Measurements from ENCODE around the gene NDOR1.
A peak's percentile ranks its signal among the peaks of the same experiment; 100 is the strongest.

Gene NDOR1

GRCh38 chr9:137205126-137206069 lies at the start of gene NDOR1, which contains the start of gene TMEM203:
NDOR1 (plus strand) TSS chr9:137205700; CDS start chr9:137205778, 78 bp downstream.
TMEM203 (minus strand) TSS chr9:137205648; CDS start chr9:137205414, 234 bp downstream.
- peak; percentile 51 for DNase-seq

- DNase-seq = no peak
Observed at GRCh38 chr9:137156567-137157375, 48.7 kb upstream of the NDOR1 start.

- no peak for DNase-seq
Observed at GRCh38 chr9:137157618-137158415, 47.7 kb upstream of the NDOR1 start.

- DNase-seq = no peak
Observed at GRCh38 chr9:137158625-137159024, 46.9 kb upstream of the NDOR1 start.

- DNase-seq = no peak
Observed at GRCh38 chr9:137159105-137160053, 46.1 kb upstream of the NDOR1 start.

- no peak for DNase-seq
Observed at GRCh38 chr9:137160054-137160425, 45.5 kb upstream of the NDOR1 start.

- DNase-seq = no peak
Observed at GRCh38 chr9:137160716-137161557, 44.6 kb upstream of the NDOR1 start.

GRCh38 chr9:137161558-137162486 lies 43.7 kb upstream of the NDOR1 start:
- no peak for DNase-seq

- no peak for DNase-seq
Observed at GRCh38 chr9:137162505-137163364, 42.8 kb upstream of the NDOR1 start.

GRCh38 chr9:137163365-137163715 lies 42.2 kb upstream of the NDOR1 start:
- no peak for DNase-seq

GRCh38 chr9:137163805-137164204 lies 41.7 kb upstream of the NDOR1 start:
- no peak for DNase-seq

GRCh38 chr9:137164370-137165249 lies 40.9 kb upstream of the NDOR1 start:
- DNase-seq = no peak

GRCh38 chr9:137165250-137165836 lies 40.2 kb upstream of the NDOR1 start:
- DNase-seq = no peak

- no peak for DNase-seq
Observed at GRCh38 chr9:137166380-137167229, 38.9 kb upstream of the NDOR1 start.

- DNase-seq = no peak
Observed at GRCh38 chr9:137167277-137167746, 38.2 kb upstream of the NDOR1 start.

Measured in NCI-H1694 (cell line).